COR-L47 (cell line): ENCODE data around the gene GPN2.
"Not testable (repeated sequence)": the region's sequence is repeated elsewhere in the genome, so short reads cannot be mapped to it uniquely, and the experiment has no call there.

Experiments used
- DNase-seq: peaks from one replicate; lab custom pipeline; 2025; lab: John Stamatoyannopoulos, UW

The GPN2 gene

DNA sequence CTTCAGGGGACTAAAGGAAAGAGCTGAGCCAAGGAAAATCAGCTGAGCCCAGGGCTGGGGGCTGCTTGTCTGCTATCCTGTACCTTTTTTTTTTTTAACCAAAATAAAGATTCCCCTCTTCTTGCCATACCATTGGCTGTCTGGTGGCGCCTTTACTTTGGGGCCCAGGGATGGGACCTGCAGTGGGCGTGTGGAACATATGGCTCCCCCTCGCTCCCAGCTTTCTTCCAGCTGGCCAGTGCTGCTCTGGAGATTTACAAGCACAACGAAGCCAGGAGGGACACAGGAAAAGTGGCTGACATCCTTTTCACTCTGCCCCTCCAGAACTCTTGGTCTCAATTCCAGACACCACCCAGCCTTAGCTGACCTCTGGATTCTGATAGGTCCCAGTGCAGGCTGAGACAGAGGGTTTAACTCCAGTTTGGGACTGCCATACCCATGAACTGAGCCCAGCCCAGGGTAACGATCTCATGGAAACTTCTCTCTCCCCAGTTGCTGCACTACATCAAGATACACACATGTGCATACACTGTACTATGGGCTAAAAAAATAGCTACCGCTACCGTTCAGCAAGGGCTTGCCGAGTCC is 32.5 kb downstream of the GPN2 start:
- DNase-seq = no peak

DNA sequence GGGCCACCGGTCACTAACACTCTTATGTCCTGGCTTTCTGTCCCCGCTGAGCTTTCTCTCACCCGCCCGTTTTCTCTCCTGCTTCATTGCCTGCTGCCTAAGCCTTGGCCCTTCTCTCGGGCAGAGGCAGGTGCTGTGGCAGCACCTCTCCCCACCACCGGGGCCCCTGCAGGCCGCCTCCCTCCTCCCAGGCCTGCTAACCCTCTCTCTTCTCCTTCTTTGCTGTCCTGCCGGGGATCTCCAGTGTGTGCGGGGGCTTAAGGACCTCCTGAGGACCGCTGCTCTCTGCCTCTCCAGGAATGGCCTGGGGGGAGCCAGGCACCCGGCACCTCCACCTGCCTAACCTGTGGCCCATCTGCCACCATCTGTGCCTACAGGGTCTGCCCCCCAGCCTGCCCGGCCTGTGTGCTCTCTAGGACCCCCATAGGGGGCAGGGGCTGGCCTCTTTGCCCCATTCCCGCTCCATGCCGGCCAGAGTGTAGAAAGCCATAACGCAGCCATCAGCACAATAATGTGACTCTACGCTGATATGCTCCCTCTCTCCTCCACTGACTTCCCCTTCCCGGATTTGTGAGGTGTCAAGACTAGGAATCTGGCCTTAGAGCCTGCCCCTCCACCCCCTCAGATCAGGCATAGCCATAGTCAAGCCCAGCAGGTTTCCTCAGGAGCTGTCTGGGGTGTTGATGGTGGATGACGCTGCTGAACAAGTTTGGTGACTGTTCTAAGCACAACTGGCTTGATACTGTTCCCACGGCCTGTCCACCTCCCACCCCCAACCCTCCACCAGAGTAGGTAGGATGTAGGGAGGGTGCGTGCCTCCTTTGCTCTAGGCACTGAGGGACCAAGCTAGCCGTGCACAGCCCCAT is 33.2 kb downstream of the GPN2 start:
- no peak for DNase-seq

DNA sequence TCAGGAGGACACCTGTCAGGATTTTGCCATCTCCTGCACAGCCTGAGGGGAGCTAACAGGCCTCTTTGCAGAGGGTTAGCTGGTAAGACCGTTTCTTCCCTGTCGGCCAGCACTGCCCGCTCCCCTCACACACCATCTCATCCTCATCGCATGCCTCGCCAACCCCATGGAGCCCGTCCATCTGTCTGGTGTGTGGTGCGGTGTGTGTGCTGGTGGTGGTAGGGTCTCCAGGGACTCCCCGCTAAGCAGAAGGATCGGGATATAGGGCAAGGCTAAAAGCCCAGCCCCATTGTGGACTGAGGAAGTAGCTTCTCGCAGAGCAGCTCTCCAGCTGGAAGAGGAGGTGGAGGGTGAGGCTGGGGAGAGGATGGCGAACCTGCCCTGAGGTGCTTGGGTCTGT is 33.9 kb downstream of the GPN2 start:
- no peak for DNase-seq

- no peak for DNase-seq
Measured at GRCh38 chr1:26855636-26856035, 34.4 kb downstream of the GPN2 start.

- no peak for DNase-seq
Measured at GRCh38 chr1:26854906-26855305, 35.2 kb downstream of the GPN2 start.

DNA sequence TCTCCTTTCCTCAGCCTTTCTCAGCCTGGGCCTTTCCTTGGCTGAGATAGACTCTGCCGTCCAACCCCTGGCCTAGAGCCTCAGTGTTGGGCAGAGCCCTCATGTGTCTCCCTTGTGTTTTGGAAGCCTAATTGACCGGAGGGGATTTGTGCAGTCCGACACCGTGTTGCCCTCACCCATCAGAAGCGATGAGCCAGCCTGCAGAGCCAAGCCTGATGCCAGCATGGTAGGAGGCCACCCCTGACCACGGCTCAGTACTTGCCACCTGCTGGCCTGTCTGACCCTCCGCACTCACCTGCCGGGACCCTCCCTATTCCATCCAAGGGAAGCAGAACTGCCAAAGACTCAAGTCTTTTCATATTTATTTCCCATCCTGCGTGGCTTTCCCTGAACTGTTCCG is 36.5 kb downstream of the GPN2 start:
- no peak for DNase-seq

GRCh38 chr1:26853156-26853555 is 36.9 kb downstream of the GPN2 start:
- peak; percentile 66 for DNase-seq

DNA sequence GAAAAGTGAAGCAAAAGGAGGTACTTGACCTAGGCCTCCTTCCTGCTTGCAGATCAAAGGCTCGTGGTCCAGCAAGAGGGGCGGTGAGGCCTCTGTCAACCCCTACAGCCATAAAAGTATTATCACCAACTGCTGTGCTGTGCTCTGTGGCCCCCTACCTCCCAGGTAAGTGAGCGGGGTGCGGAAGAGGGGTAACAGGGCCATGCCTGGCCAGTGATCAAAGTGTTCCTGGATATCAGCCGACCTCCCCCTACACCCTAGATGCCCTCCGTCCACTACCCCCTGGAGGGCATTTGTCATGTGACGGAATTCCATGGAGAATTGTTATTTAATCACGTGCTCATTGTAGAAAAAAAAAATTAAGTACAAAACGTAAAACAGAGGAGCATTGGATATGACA is 37.4 kb downstream of the GPN2 start:
- DNase-seq = no peak

DNA sequence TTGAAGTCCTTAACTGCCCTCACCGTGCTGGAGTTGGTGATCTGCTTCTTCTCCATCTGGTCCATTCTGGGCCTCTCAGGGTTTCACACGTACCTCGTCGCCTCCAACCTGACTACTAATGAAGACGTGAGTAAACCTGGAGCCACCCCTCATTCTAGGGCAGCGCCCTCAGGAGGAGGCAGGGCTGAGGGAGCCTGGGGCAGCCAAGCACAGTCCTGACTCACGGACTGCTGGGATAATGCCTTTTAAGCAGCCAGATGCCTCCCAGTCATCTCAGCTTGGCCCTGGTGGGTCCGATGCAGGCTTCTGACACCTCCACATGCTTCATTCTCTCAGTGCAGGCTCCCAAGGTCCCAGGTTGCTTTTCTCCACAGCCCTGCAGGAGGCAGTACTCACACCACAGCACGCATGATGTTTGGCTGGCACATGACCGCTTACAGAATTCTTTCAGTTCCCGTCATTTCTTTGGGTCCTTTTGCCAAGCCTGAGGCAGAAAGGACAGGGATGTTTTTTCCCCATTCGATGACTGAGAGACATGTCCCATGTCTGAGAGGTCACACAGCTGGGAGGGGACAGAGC is 38.9 kb downstream of the GPN2 start:
- no peak for DNase-seq

GRCh38 chr1:26848941-26849774 is 40.9 kb downstream of the GPN2 start:
- no peak for DNase-seq

GRCh38 chr1:26848499-26848898 is 41.6 kb downstream of the GPN2 start:
- DNase-seq = no peak

DNA sequence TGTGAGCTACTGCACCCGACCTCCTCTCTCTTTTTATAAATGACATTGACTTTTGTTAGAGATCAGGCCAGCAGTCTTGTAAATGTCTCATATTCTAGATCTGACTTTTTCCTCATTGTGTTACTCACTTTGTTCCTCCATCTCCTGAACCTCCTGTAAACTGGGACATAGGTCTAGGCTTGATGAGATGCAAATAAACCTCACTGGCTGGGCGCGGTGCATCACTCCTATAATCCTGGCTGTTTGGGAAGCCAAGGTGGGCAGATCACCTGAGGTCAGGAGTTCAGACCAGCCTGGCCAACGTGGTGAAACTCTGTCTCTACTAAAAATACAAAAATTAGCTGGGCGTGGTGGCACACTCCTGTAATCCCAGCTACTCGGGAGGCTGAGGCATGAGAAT is 42.3 kb downstream of the GPN2 start:
- DNase-seq = not testable (repeated sequence)

- no peak for DNase-seq
Measured at GRCh38 chr1:26844424-26845196, 45.5 kb downstream of the GPN2 start.

DNA sequence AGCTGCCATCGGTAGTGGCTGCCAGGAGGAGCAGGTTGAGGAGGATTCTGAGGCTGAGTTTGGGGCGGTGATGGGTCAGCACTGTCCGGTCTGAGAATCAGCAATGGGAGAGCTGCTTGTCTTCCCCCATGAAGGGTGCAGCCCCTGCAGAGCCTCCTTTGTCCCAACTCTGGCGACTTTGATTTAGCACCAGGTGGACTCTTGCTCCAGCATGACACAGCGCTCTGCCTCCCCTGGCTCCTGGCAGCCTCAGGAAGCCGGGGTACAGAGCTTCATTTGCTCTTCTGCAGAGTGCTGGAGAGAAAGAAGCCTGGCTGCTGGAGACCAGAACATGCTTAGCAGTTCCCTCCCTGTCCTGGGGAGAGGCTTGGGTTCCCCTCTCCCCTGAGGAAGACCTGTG is 50.3 kb downstream of the GPN2 start:
- no peak for DNase-seq

DNA sequence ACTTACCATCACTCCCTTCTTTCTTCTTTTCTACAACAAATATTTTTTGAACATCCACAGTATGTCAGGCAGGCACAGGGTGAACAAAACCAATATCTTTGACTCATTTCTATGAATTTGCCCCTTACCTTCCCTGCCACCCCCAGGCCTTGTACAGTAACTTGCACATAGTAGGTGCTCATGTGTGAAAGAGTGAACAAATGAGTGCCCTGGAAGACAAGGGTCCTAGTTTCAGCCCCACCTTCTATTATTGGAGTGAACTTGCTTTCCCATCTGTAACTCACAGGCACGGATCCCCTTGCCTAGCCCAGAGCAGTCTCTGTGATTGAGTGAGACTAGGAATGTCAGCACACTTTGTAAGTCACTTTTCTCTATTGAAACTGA is 50.8 kb downstream of the GPN2 start:
- no peak for DNase-seq

GRCh38 chr1:26838474-26839338 is 51.4 kb downstream of the GPN2 start:
- no peak for DNase-seq

GRCh38 chr1:26837665-26838064 is 52.4 kb downstream of the GPN2 start:
- not testable (repeated sequence) for DNase-seq

GRCh38 chr1:26833432-26834405 is 56.4 kb downstream of the GPN2 start:
- DNase-seq = no peak

- no peak for DNase-seq
Measured at GRCh38 chr1:26832249-26832960, 57.7 kb downstream of the GPN2 start.
